Measurements from ENCODE around the gene PSG7. TPM values are rescaled to one million over a fixed set of nuclear protein-coding genes. Genes with fewer than 3 reads are reported as not detected.
"Not testable (repeated sequence)": the region's sequence is repeated elsewhere in the genome, so short reads cannot be mapped to it uniquely, and the experiment has no call there.

Gene PSG7
- total RNA-seq, 4 donors from 2014 or later, result 0.12 TPM; not detected in 3

- H3K36me3 ChIP-seq, result no peaks in the 10 kb centered on the region
- no peak overlapping the region for H3K27ac ChIP-seq
- H3K4me3 ChIP-seq, result no peak overlapping the region
- TF ChIP-seq POLR2A (IDR thresholded peaks at IDR 0.05) (no peak), CTCF (IDR thresholded peaks at IDR 0.05) (peak in 1 of 4 experiments; percentile 23), EP300 (IDR thresholded peaks at IDR 0.05) (no peak)
- H3K9me3 ChIP-seq, result no peaks in the 10 kb centered on the region
- WGBS, 2 donors (ENCODE audit: low coverage in 1 of 2), result 35 to 56% methylated on average over 9 to 13 of the region's 13 CpGs
- peaks cover 12% of the 10 kb centered on the region for H3K27me3 ChIP-seq
- no peak for ATAC-seq
- no peaks in the 10 kb centered on the region for H3K4me1 ChIP-seq
Observed at GRCh38 chr19:42942187-42942789, 5.3 kb upstream of the PSG7 start.

DNA sequence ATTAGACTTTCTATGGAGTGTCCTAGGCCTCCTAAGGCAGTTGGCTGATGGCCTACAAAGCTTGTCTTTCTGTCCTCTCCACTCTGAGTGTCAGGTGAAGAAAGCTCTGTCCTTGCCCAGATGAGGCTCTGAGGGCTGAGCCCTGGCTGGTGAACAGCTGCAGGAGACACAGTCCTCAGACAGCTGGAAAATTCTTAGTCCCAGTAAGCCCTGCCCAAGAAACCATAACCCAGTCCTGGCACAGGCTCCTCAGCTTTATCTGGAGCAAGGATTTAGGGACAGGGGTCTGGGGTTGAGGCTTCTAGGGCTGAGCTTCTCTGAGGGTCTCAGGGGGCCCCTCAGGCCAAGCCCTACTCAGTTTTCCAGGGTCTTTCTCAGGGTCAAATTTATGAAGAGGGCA lies 2.3 kb downstream of the PSG7 start:
- not testable (repeated sequence) for H3K9me3 ChIP-seq, H3K36me3 ChIP-seq, H3K4me3 ChIP-seq, H3K27me3 ChIP-seq, H3K4me1 ChIP-seq, H3K27ac ChIP-seq, ATAC-seq

- not testable (repeated sequence) for H3K4me1 ChIP-seq, H3K27me3 ChIP-seq, H3K27ac ChIP-seq, ATAC-seq, H3K4me3 ChIP-seq, H3K36me3 ChIP-seq, H3K9me3 ChIP-seq
Observed at GRCh38 chr19:42934183-42934582, 2.8 kb downstream of the PSG7 start.

GRCh38 chr19:42933412-42933811 lies 3.6 kb downstream of the PSG7 start:
- ATAC-seq, H3K4me3 ChIP-seq, H3K27me3 ChIP-seq, H3K9me3 ChIP-seq, H3K36me3 ChIP-seq, H3K27ac ChIP-seq, H3K4me1 ChIP-seq: not testable (repeated sequence)
- WGBS, 2 donors (ENCODE audit: low coverage in 1 of 2), result 76% methylated on average over 3 of the region's 3 CpGs; no CpG with 5 or more reads in 1 of the 2 donors

DNA sequence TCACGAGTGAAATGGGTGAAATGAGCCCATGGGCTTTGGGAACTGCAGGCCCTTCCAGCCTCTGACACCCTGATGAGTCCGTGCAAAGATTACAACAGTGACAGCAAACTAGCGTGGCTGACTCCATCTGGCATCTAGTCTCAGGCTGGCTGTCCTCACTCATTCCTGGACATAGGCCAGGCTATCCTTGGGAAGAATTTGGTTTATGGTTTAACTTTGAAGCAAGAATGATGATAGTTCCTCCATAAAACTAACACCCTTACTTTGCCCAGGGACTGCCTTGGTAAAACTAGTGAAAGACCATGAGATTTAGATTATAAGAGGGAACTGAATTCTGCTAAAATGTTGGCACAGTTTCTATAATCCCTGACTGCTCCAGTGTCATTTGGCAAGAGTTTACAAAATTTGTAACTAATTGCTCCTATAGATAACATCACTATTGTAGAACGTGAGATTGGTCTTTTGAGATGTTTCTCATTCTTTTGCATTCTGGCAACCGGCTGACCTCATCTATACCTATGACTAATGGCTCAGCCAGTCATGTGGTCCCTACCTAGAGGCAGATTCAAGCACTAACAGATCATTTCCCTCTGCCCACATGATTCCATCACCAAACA lies 4.4 kb downstream of the PSG7 start:
- not testable (repeated sequence) for H3K27me3 ChIP-seq, H3K4me1 ChIP-seq, ATAC-seq, H3K27ac ChIP-seq, H3K4me3 ChIP-seq, H3K9me3 ChIP-seq, H3K36me3 ChIP-seq
- WGBS, 2 donors (ENCODE audit: low coverage in 1 of 2), result 36 to 43% methylated on average over 4 to 5 of the region's 5 CpGs

- peak in 1 of 4 experiments; percentile 23 for TF ChIP-seq CTCF (IDR thresholded peaks at IDR 0.05)
- H3K27me3 ChIP-seq, ATAC-seq, H3K4me3 ChIP-seq, H3K9me3 ChIP-seq, H3K36me3 ChIP-seq, H3K27ac ChIP-seq, H3K4me1 ChIP-seq: not testable (repeated sequence)
- WGBS, 2 donors (ENCODE audit: low coverage in 1 of 2), result 8% methylated on average over 1 of the region's 1 CpG; no CpG with 5 or more reads in 1 of the 2 donors
Observed at GRCh38 chr19:42930214-42930613, 6.8 kb downstream of the PSG7 start.

- TF ChIP-seq POLR2A (IDR thresholded peaks at IDR 0.05) (no peak), EP300 (IDR thresholded peaks at IDR 0.05) (no peak), POLR2AphosphoS5 (IDR thresholded peaks at IDR 0.05) (no peak)
- ATAC-seq, result no peak
- Histone ChIP-seq H3K27me3 (no peaks in the 10 kb centered on the region), H3K9me3 (no peaks in the 10 kb centered on the region), H3K4me1 (no peaks in the 10 kb centered on the region), H3K27ac (no peak overlapping the region), H3K36me3 (no peaks in the 10 kb centered on the region), H3K4me3 (no peak overlapping the region)
- WGBS, 2 donors (ENCODE audit: low coverage in 1 of 2), result 80 to 87% methylated on average over 3 of the region's 3 CpGs
Observed at GRCh38 chr19:42928896-42929295, 8.1 kb downstream of the PSG7 start.

DNA sequence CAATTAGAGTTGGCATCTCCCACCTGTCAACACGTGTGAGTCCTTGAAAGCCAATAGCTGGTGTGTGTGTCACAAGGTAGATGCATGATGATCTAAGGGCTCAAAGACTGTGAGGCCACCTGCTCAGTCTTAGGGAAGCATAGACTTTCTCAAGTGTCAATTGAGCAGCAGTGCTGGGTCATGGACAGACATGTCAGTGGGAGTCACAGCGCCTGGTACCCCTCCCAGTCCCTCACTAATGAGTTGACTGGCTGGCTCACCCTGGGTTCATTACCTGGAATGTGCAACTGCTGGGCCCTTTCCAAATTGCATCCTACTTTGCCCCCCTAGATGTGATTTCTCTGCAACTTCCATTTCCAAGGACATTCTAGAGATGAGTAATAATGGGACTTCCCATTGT lies 10.2 kb downstream of the PSG7 start:
- Histone ChIP-seq H3K36me3 (no peaks in the 10 kb centered on the region), H3K9me3 (no peaks in the 10 kb centered on the region), H3K4me1 (no peaks in the 10 kb centered on the region), H3K27ac (no peak overlapping the region), H3K27me3 (no peaks in the 10 kb centered on the region), H3K4me3 (no peak overlapping the region)
- TF ChIP-seq POLR2A (IDR thresholded peaks at IDR 0.05) (no peak), CTCF (IDR thresholded peaks at IDR 0.05) (no peak), POLR2AphosphoS5 (IDR thresholded peaks at IDR 0.05) (no peak), EP300 (IDR thresholded peaks at IDR 0.05) (no peak)
- WGBS, 2 donors (ENCODE audit: low coverage in 1 of 2), result no CpG with 5 or more reads among the region's 2 CpGs
- no peak for ATAC-seq

All from gastroesophageal sphincter (tissue), 4 donors.